K562 (cell line): ENCODE measurements around the gene LDAH. TPM values are rescaled to one million over a fixed set of nuclear protein-coding genes. Genes with fewer than 3 reads are reported as not detected.

Source experiments
- ATAC-seq: fragments of 200-7000 bp; cut with Tn5 transposase; 3 replicates; pipeline ENCODE4 v1.9.1; 2020; ENCODE audit warnings: moderate library complexity
- BruUV-seq: library from RNA; stranded (reverse); fragments of 400-500 nt; replicated peaks from 2 replicates; lab custom pipeline; 2021; lab: Mats Ljungman, UMichigan
- CTCF ChIA-PET: fragments of 300-600 bp; formaldehyde crosslinking; extraction: SDS; loops from one replicate; lab custom pipeline; 2021; ENCODE audit warnings: low intra/inter-chr PET ratio; lab: Yijun Ruan, JAX
- POLR2A ChIA-PET: fragments of 300-600, 350-650 bp; sonication (Branson Sonifier 250); formaldehyde crosslinking; extraction: SDS; loops from one replicate; lab custom pipeline; 2021; ENCODE audit warnings: antibody characterized with exemption, inconsistent platforms; lab: Yijun Ruan, JAX
- DNase-seq, 4 experiments: peaks; one replicate each; pipeline versions ENCODE4 v3.0.0 to v3.0.0-alpha.2; 2011 to 2018; ENCODE audit warnings: low spot score in 3 of 4, mixed read lengths in 3 of 4; ENCODE audit errors: extremely low read depth in 1 of 4
- FAIRE-seq: peaks from 2 replicates; lab custom pipeline; 2011; peaks lifted over from hg19 to GRCh38; lab: Jason Lieb, UNC
- H2AFZ ChIP-seq: 2 replicates; pipeline ENCODE4 v1.6.0; 2011; ENCODE audit warnings: low read depth, low read length, control low read depth, inconsistent platforms
- H3K27ac ChIP-seq: fragments of 200-600 bp; 3 replicates; pipeline ENCODE4 v1.8.0; 2011; ENCODE audit warnings: low read depth, mild to moderate bottlenecking, control low read depth, inconsistent platforms, low read length, moderate library complexity, mixed read lengths; ENCODE audit errors: extremely low read depth
- H3K27me3 ChIP-seq, 2 experiments: fragments of 300-600 bp in 1 of 2; 2 replicates in 1 of 2; 3 replicates in 1 of 2; pipeline versions ENCODE4 v1.6.0 to v1.8.0; 2011; ENCODE audit warnings: inconsistent platforms in 2 of 2, low read length in 2 of 2, mild to moderate bottlenecking in 1 of 2, mixed read lengths in 1 of 2, moderate library complexity in 1 of 2; ENCODE audit not compliant: control insufficient read depth in 2 of 2, insufficient read depth in 2 of 2
- H3K36me3 ChIP-seq: fragments of 300-600 bp; 3 replicates; pipeline ENCODE4 v1.8.0; 2011; ENCODE audit warnings: mild to moderate bottlenecking, low read length, inconsistent platforms; ENCODE audit not compliant: control insufficient read depth, insufficient read depth
- H3K4me1 ChIP-seq, 2 experiments: fragments of 200-600 bp in 1 of 2; replicated peaks in 1 of 2; 2 replicates in 1 of 2; 3 replicates in 1 of 2; pipeline versions ENCODE4 v1.5.1 to v1.8.0; 2011; ENCODE audit warnings: inconsistent platforms in 2 of 2, low read length in 2 of 2, mild to moderate bottlenecking in 1 of 2, mixed read lengths in 1 of 2, moderate library complexity in 1 of 2; ENCODE audit not compliant: control insufficient read depth in 2 of 2, insufficient read depth in 2 of 2
- H3K4me2 ChIP-seq: 2 replicates; pipeline ENCODE4 v1.6.1; 2011; ENCODE audit warnings: low read length, control low read depth, inconsistent platforms, mixed read lengths; ENCODE audit not compliant: insufficient read depth
- H3K4me3 ChIP-seq: fragments of 200-600 bp; sonication (generic), shearing (Covaris generic); 2 replicates; pipeline ENCODE4 v1.5.1; 2016; ENCODE audit warnings: control low read depth, inconsistent platforms
- H3K79me2 ChIP-seq: fragments of 200-600 bp; 3 replicates; pipeline ENCODE4 v1.8.0; 2011; ENCODE audit warnings: low read length, inconsistent platforms; ENCODE audit not compliant: control insufficient read depth, insufficient read depth
- H3K9ac ChIP-seq, 2 experiments: 2 replicates each; pipeline versions ENCODE4 v1.6.0 to v1.6.1; 2011; ENCODE audit warnings: low read depth in 2 of 2, low read length in 2 of 2, control low read depth in 1 of 2, inconsistent platforms in 1 of 2, mild to moderate bottlenecking in 1 of 2, mixed read lengths in 1 of 2; ENCODE audit not compliant: insufficient read depth in 1 of 2
- H3K9me1 ChIP-seq: one replicate; pipeline ENCODE4 v1.6.0; 2011; ENCODE audit warnings: inconsistent platforms, mild to moderate bottlenecking, low read length, moderate library complexity; ENCODE audit not compliant: control insufficient read depth, insufficient read depth
- H3K9me3 ChIP-seq: replicated peaks from 2 replicates; pipeline ENCODE4 v1.5.1; 2011; ENCODE audit warnings: low read depth, low read length, inconsistent platforms; ENCODE audit not compliant: control insufficient read depth, insufficient read depth
- H4K20me1 ChIP-seq: replicated peaks from 2 replicates; pipeline ENCODE4 v1.6.1; 2011; ENCODE audit warnings: low read length, inconsistent platforms, mixed read lengths; ENCODE audit not compliant: control insufficient read depth, insufficient read depth
- CBFB ChIP-seq: sonication (generic); formaldehyde crosslinking; IDR thresholded peaks from 2 replicates; pipeline ENCODE4 v1.4.0; 2020; ENCODE audit warnings: mild to moderate bottlenecking, missing genetic modification reagents
- MED1 ChIP-seq: sonication (generic); formaldehyde crosslinking; IDR thresholded peaks from 2 replicates; pipeline ENCODE4 v1.8.1; 2023; ENCODE audit warnings: missing genetic modification reagents, borderline replicate concordance
- NFRKB ChIP-seq: fragments of 450-650 bp; IDR thresholded peaks from 2 replicates; pipeline ENCODE4 v1.6.1; 2016; ENCODE audit warnings: low read depth
- SPI1 ChIP-seq: IDR thresholded peaks from 2 replicates; pipeline ENCODE4 v1.6.1; 2011; ENCODE audit warnings: low read depth, low read length, control low read depth, borderline replicate concordance
- ZBTB17 ChIP-seq: fragments of 450-650 bp; formaldehyde crosslinking; IDR thresholded peaks from 2 replicates; pipeline ENCODE4 v1.4.0; 2020; ENCODE audit warnings: mild to moderate bottlenecking
- ZBTB7A ChIP-seq: IDR thresholded peaks from 2 replicates; pipeline ENCODE4 v1.6.1; 2011; ENCODE audit warnings: low read depth, mild to moderate bottlenecking, low read length, moderate library complexity, borderline replicate concordance; ENCODE audit not compliant: control insufficient read depth
- ZNF133 ChIP-seq: fragments of 250-450 bp; sonication (Bioruptor Pico); IDR thresholded peaks from 2 replicates; pipeline ENCODE4 v1.4.0; 2020; ENCODE audit warnings: mild to moderate bottlenecking
- in situ Hi-C: fragments of 300-500 bp; cut with MboI; formaldehyde crosslinking; loops from 4 replicates; pipeline ENCODE4 v1.15.0; 2018; ENCODE audit warnings: inconsistent platforms, mixed read lengths
- intact Hi-C: fragments of 100-400 bp; cut with micrococcal nuclease; formaldehyde crosslinking; loops from 2 replicates; pipeline ENCODE4 v1.14.2; 2022
- polyA plus RNA-seq, 8 experiments: library from polyadenylated mRNA; depleted of rRNA in 4 of 8; stranded (reverse) in 5 of 8; unstranded in 3 of 8; fragments of >200 nt; fragmentation: Nextera tagmentation in 2 of 8; fragmentation: Illumina TruSeq in 1 of 8; extraction: Ambion mirVana in 2 of 8; extraction: Trizol in 1 of 8; gene quantifications; 2 replicates each; pipeline versions ENCODE4 v1.2.1 to v1.2.3, GENCODE V29; 2011 to 2014; ENCODE audit warnings: inconsistent platforms in 1 of 8, missing spikeins in 1 of 8
- total RNA-seq, 7 experiments: library from RNA; depleted of rRNA in 6 of 7; stranded (reverse); fragments of >200 nt in 6 of 7; fragmentation: Illumina TruSeq in 2 of 7; extraction: Trizol in 2 of 7; gene quantifications; 2 replicates each; pipeline versions ENCODE4 v1.2.1 to v1.2.3, GENCODE V29; 2011 to 2021; ENCODE audit warnings: low replicate concordance in 1 of 7
- TF ChIP-seq, protein P1 (sequence below): fragments of 200-800 bp; sonication (Bioruptor generic); IDR thresholded peaks from 2 replicates; pipeline ENCODE4 v1.6.1; 2016; ENCODE audit warnings: missing genetic modification characterization, missing compliant biosample characterization
- TF ChIP-seq, protein P2 (sequence below): fragments of 250-450 bp; sonication (Bioruptor Pico); IDR thresholded peaks from 2 replicates; pipeline ENCODE4 v1.5.0; 2021
- TF ChIP-seq, protein P3 (sequence below): sonication (generic); formaldehyde crosslinking; IDR thresholded peaks from 2 replicates; pipeline ENCODE4 v1.8.0; 2022; ENCODE audit warnings: mild to moderate bottlenecking, missing genetic modification reagents

LDAH gene
- total and polyA plus RNA-seq, 9 of the 15 experiments (the other 6 are each of a cell fraction or from before 2014, with no cell fraction given), result 22.3 to 60.1 (median 40.0) TPM

DNA sequence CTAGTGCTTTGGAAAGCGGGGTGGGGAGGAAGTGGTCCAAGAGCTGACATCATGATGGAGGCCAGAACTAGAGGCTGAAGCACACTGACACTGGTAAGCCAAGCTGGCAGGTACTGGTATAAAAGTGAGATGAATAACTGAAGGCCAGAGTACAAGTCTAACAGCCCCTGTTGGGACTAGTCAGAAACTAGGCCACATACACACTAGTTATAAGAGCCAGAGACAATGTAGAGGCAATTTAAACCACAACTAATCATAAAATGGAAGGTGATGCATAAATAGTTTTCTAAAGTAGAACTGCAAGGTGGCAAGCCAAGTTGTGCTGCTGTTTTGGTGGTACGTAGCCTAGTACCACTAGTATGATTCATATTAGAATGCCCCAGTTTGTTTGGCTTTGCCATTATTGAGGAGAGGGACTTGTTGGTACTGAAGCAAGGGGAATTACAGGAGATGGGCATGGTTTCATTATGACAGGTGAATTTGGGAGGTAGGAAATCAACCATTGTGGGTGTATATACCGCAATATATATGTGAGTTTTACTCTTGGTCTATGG lies 98.3 kb downstream of the LDAH start (continued):
- TF ChIP-seq, protein P1, sequence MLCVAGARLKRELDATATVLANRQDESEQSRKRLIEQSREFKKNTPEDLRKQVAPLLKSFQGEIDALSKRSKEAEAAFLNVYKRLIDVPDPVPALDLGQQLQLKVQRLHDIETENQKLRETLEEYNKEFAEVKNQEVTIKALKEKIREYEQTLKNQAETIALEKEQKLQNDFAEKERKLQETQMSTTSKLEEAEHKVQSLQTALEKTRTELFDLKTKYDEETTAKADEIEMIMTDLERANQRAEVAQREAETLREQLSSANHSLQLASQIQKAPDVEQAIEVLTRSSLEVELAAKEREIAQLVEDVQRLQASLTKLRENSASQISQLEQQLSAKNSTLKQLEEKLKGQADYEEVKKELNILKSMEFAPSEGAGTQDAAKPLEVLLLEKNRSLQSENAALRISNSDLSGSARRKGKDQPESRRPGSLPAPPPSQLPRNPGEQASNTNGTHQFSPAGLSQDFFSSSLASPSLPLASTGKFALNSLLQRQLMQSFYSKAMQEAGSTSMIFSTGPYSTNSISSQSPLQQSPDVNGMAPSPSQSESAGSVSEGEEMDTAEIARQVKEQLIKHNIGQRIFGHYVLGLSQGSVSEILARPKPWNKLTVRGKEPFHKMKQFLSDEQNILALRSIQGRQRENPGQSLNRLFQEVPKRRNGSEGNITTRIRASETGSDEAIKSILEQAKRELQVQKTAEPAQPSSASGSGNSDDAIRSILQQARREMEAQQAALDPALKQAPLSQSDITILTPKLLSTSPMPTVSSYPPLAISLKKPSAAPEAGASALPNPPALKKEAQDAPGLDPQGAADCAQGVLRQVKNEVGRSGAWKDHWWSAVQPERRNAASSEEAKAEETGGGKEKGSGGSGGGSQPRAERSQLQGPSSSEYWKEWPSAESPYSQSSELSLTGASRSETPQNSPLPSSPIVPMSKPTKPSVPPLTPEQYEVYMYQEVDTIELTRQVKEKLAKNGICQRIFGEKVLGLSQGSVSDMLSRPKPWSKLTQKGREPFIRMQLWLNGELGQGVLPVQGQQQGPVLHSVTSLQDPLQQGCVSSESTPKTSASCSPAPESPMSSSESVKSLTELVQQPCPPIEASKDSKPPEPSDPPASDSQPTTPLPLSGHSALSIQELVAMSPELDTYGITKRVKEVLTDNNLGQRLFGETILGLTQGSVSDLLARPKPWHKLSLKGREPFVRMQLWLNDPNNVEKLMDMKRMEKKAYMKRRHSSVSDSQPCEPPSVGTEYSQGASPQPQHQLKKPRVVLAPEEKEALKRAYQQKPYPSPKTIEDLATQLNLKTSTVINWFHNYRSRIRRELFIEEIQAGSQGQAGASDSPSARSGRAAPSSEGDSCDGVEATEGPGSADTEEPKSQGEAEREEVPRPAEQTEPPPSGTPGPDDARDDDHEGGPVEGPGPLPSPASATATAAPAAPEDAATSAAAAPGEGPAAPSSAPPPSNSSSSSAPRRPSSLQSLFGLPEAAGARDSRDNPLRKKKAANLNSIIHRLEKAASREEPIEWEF (CRISPR knock-in tag), result no peak
- TF ChIP-seq ZNF133, result no peak
- TF ChIP-seq ZBTB17, result no peak

DNA sequence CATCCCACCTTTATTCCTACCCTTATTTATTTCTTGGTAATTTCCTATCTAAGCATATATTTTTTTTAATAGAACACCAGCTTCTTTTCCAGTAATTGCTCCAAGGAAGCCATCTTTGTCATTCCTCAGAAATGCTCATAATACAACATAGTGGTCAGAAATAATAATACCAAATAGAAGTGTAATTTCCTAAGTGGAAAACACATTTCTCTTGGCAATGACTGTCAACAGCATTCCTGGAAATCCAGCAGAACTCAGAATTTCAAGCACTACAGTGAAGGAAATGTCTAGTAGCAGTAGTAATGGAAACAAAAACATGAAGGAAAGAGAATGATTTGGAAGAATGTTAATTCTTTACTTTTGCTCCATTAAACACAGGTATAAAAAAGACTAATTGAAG lies 99.4 kb downstream of the LDAH start:
- Histone ChIP-seq H3K9me3 (no peaks in the 10 kb centered on the region), H3K4me2 (no peak overlapping the region), H3K79me2 (peaks cover 5% of the 10 kb centered on the region; the same call in 1 of the 3 replicates), H3K4me1 (no peaks in the 10 kb centered on the region), H4K20me1 (no peaks in the 10 kb centered on the region), H3K4me3 (no peak overlapping the region), H3K9me1 (no peaks in the 10 kb centered on the region), H3K27ac (no peak overlapping the region), H3K9ac (no peak overlapping the region), H3K36me3 (no peaks in the 10 kb centered on the region; the same call in 1 of the 3 replicates), H3K27me3 (no peaks in the 10 kb centered on the region), H2AFZ (no peak overlapping the region)
- FAIRE-seq (no peak), DNase-seq (no peak), ATAC-seq (no peak)
- intact Hi-C loops (no loop called here), in situ Hi-C loops (no loop called here)
- ChIA-PET CTCF (interaction anchor here (0.9 kb wide), 1 partner anchor 240 kb away, joined by 3 read pairs; no protein-coding TSS in a partner anchor), POLR2A (interaction anchor here (0.6 kb wide), 1 partner anchor 471 kb away, joined by 3 read pairs; no protein-coding TSS in a partner anchor)
- no TSS peak for BruUV-seq
- TF ChIP-seq, protein P2, sequence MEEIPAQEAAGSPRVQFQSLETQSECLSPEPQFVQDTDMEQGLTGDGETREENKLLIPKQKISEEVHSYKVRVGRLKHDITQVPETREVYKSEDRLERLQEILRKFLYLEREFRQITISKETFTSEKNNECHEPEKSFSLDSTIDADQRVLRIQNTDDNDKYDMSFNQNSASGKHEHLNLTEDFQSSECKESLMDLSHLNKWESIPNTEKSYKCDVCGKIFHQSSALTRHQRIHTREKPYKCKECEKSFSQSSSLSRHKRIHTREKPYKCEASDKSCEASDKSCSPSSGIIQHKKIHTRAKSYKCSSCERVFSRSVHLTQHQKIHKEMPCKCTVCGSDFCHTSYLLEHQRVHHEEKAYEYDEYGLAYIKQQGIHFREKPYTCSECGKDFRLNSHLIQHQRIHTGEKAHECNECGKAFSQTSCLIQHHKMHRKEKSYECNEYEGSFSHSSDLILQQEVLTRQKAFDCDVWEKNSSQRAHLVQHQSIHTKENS, result no peak
- TF ChIP-seq MED1 (CRISPR knock-in tag) (no peak), NFRKB (no peak), SPI1 (no peak), ZBTB7A (no peak), CBFB (CRISPR knock-in tag) (no peak)
- TF ChIP-seq, protein P3, sequence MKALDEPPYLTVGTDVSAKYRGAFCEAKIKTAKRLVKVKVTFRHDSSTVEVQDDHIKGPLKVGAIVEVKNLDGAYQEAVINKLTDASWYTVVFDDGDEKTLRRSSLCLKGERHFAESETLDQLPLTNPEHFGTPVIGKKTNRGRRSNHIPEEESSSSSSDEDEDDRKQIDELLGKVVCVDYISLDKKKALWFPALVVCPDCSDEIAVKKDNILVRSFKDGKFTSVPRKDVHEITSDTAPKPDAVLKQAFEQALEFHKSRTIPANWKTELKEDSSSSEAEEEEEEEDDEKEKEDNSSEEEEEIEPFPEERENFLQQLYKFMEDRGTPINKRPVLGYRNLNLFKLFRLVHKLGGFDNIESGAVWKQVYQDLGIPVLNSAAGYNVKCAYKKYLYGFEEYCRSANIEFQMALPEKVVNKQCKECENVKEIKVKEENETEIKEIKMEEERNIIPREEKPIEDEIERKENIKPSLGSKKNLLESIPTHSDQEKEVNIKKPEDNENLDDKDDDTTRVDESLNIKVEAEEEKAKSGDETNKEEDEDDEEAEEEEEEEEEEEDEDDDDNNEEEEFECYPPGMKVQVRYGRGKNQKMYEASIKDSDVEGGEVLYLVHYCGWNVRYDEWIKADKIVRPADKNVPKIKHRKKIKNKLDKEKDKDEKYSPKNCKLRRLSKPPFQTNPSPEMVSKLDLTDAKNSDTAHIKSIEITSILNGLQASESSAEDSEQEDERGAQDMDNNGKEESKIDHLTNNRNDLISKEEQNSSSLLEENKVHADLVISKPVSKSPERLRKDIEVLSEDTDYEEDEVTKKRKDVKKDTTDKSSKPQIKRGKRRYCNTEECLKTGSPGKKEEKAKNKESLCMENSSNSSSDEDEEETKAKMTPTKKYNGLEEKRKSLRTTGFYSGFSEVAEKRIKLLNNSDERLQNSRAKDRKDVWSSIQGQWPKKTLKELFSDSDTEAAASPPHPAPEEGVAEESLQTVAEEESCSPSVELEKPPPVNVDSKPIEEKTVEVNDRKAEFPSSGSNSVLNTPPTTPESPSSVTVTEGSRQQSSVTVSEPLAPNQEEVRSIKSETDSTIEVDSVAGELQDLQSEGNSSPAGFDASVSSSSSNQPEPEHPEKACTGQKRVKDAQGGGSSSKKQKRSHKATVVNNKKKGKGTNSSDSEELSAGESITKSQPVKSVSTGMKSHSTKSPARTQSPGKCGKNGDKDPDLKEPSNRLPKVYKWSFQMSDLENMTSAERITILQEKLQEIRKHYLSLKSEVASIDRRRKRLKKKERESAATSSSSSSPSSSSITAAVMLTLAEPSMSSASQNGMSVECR (CRISPR knock-in tag), result no peak
